Spleen (tissue), 7 donors: ENCODE results near the gene CEACAM18.

Experiments used
- POLR2A ChIP-seq, 3 donors: fragments of 450-650 bp; IDR thresholded peaks; one replicate each; pipeline ENCODE4 v1.5.1; 2017; ENCODE audit warnings: antibody characterized with exemption in 3 of 3, mild to moderate bottlenecking in 1 of 3
- TF ChIP-seq, protein P1 (sequence below), 11 experiments: fragments of 200-600 bp in 7 of 11; fragments of 450-650 bp in 4 of 11; sonication (generic) in 4 of 11; IDR thresholded peaks in 8 of 11; conservative IDR thresholded peaks in 3 of 11; 1 replicate in 7 of 11; 2 replicates in 4 of 11; pipeline versions ENCODE4 v1.4.0 to v1.8.0; 2016 to 2021; ENCODE audit warnings: antibody characterized with exemption in 11 of 11, inconsistent platforms in 4 of 11, mild to moderate bottlenecking in 1 of 11
- donor health status: DM: no; HTN: no; CAD: no; lungs with moderate emphysema.
- donor health status: DM: no; HTN: no; CAD: no.
- donor health status: DM: no; HTN: no; CAD: no.

DNA sequence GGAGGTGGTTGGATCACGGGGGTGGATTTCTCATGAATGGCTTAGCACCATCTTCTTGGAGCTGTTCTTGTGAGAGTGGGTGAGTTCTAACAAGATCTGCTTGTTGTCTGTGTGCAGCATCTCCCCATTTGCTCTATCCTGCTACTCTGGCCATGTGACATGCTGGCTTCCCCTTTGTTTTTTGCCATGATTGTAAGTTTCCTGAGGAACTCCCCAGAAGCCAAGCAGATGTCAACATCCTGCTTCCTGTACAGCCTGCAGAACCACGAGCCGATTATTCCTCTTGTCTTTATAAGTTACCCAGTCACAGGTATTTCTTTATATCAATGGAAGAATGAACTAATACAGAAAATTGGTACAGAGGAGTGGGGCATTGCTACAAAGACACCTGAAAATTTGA lies 25.6 kb downstream of the CEACAM18 start:
- TF ChIP-seq, protein P1, sequence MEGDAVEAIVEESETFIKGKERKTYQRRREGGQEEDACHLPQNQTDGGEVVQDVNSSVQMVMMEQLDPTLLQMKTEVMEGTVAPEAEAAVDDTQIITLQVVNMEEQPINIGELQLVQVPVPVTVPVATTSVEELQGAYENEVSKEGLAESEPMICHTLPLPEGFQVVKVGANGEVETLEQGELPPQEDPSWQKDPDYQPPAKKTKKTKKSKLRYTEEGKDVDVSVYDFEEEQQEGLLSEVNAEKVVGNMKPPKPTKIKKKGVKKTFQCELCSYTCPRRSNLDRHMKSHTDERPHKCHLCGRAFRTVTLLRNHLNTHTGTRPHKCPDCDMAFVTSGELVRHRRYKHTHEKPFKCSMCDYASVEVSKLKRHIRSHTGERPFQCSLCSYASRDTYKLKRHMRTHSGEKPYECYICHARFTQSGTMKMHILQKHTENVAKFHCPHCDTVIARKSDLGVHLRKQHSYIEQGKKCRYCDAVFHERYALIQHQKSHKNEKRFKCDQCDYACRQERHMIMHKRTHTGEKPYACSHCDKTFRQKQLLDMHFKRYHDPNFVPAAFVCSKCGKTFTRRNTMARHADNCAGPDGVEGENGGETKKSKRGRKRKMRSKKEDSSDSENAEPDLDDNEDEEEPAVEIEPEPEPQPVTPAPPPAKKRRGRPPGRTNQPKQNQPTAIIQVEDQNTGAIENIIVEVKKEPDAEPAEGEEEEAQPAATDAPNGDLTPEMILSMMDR (IDR thresholded peaks at IDR 0.05 in 8 of 11, conservative IDR thresholded peaks at IDR 0.05 in 3 of 11), result no peak
- no peak for TF ChIP-seq POLR2A (IDR thresholded peaks at IDR 0.05)
